ENCODE results near the gene BUD23.

Gene BUD23

GRCh38 chr7:73742753-73743641 is 59.6 kb downstream of the BUD23 start:
- no peak for DNase-seq (ENCODE audit: low read depth in 2 of 2)

- no peak for DNase-seq (ENCODE audit: low read depth in 2 of 2)
Observed at GRCh38 chr7:73746378-73746777, 63.0 kb downstream of the BUD23 start.

Data from stimulated activated CD4-positive, alpha-beta T cell treated with anti-CD3 and anti-CD28 coated beads, Interleukin-15, amount 100 ng/mL, for 48 hours (primary cell).